Epithelial cell of prostate (primary cell): ENCODE data around the gene ZFYVE1.
"Not testable (repeated sequence)": the region's sequence is repeated elsewhere in the genome, so short reads cannot be mapped to it uniquely, and the experiment has no call there.

Source experiments
- DNase-seq: peaks from one replicate; pipeline ENCODE4 v3.0.0-alpha.2; 2011; ENCODE audit warnings: low read depth, low spot score
- H3K27ac ChIP-seq: fragments of 450-650 bp; 2 replicates; pipeline ENCODE4 v1.5.1; 2017; ENCODE audit warnings: mild to moderate bottlenecking

ZFYVE1 gene, protein sequence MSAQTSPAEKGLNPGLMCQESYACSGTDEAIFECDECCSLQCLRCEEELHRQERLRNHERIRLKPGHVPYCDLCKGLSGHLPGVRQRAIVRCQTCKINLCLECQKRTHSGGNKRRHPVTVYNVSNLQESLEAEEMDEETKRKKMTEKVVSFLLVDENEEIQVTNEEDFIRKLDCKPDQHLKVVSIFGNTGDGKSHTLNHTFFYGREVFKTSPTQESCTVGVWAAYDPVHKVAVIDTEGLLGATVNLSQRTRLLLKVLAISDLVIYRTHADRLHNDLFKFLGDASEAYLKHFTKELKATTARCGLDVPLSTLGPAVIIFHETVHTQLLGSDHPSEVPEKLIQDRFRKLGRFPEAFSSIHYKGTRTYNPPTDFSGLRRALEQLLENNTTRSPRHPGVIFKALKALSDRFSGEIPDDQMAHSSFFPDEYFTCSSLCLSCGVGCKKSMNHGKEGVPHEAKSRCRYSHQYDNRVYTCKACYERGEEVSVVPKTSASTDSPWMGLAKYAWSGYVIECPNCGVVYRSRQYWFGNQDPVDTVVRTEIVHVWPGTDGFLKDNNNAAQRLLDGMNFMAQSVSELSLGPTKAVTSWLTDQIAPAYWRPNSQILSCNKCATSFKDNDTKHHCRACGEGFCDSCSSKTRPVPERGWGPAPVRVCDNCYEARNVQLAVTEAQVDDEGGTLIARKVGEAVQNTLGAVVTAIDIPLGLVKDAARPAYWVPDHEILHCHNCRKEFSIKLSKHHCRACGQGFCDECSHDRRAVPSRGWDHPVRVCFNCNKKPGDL

DNA sequence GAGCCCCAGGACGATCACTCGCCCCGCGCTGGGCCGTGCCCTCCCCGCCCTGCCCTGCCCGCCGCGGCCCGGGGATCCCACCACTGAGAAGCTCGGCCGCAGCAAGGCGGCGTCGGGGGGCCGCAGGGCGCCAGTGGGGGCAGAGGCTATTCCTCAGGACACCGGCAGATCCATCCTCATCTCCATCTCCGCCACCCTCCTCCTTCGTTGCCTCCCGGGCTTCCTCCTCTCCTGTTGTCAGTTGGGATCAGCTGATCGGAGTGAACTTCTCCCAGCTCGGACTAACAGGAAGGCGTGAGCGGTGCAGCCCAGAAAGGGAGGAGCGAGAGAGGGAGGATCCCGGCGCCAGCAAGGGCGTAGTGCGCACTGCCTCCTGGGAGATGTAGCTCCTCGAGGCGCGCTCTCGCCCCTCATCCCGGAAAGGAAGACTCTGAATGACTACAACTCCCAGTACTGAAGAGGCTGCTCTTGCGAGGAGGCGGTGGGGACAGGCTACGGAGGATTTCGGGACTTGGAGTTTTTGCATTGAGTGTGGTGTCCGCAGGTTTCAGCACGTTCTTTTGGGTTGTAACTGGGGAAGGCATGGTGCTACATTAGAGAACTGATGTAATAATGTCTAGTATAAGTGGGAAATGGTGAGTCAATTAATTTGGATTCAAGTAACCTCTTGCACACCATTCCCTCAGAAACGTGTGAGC, at the start of gene ZFYVE1:
Gene ZFYVE1 (minus strand): TSS at position 262 of the 698 bp plus-strand sequence. CDS start 2,598 bp downstream, outside the sequence.
- peak within 1 kb of the TSS; percentile 72 for H3K27ac ChIP-seq
- DNase-seq, result peak; percentile 97

DNA sequence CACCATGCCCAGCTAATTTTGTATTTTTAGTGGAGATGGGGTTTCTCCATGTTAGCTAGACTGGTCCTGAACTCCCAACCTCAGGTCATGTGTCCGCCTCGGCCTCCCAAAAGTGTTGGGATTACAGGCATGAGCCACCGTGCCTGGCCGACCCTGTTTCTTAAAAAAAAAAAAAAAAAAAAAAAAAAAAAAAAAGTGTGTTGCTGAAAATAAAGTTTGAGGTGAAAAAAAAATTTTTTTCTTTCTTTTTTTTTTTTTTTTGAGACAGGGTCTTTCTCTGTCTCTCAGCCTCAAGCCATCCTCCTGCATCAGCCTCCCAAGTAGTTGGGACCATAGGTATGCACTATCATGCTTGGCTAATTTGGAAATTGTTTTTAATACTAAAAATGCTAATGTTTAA, 42.7 kb upstream of the ZFYVE1 start:
- DNase-seq, result no peak
- no peak overlapping the region for H3K27ac ChIP-seq

DNA sequence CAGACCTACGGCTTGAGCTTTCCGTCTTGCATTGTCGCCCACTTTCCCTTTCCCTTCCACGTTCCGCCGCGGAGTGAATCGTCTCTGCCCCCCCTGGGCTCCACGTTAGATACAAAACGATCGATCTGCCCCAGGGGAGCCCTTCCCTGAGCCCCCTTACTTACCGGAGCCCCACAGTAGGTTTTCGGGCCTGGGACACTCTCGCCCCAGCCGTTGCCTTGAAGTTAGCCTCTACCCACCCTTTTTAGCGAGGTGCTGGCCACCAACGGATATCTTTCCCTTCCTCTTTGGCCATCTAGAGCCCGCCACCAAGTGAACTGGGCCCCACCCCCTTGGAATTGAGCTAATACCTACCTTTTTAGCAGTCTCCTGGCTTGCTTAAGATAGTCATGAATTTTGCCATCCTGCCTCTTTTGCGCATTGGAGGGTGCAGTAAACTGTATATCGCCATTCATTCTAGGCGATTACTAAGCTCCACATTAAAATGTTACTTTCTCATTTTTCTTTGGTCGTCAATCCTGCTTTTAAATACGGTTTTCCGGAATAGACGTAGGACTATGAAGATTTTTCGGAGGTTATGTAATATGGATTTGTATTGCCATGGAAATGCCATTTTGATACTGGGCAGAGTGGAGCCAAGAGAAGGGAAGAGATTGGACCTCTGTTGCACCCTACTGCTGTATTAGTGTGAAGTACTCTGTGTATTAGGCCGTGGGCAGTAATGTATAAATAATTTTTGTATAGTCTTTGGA, 32.2 kb upstream of the ZFYVE1 start:
- no peak for DNase-seq
- peak overlapping the region; percentile 89 for H3K27ac ChIP-seq

DNA sequence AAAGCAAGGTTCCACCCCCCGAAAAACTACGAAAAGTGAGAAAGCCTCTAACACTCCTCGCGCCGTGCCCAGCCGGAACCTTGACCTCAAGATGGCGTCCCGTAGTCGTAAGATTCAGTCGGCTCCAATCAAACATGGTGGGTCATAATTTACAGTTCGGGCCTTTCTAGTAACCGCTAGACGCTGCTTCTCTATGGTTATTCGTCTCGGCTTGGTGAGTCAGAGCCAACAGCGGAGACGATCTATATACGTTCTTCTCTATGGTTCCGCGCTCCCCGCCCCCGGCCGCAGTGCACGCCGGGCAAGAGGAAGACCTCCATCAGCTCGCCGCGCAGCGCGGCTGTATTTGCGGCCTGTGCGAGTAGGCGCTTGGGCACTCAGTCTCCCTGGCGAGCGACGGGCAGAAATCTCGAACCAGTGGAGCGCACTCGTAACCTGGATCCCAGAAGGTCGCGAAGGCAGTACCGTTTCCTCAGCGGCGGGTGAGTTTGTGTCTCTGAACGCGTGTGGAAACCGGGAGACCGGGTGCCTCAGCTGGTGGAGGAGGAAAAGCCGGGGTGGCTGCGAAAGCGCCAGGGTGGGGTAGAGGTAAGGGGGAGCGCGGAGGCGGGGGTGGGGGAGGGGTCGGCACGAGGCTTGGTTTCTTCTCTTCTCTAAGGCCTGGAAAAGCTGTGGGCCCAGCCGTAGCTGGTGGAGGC, 31.5 kb upstream of the ZFYVE1 start, which contains the start of gene RBM25:
Gene RBM25 (plus strand): TSS at position 311 of the 698 bp plus-strand sequence. CDS start 13,108 bp downstream, outside the sequence.
- DNase-seq, result peak; percentile 94
- peak within 1 kb of the TSS; percentile 89 for H3K27ac ChIP-seq

DNA sequence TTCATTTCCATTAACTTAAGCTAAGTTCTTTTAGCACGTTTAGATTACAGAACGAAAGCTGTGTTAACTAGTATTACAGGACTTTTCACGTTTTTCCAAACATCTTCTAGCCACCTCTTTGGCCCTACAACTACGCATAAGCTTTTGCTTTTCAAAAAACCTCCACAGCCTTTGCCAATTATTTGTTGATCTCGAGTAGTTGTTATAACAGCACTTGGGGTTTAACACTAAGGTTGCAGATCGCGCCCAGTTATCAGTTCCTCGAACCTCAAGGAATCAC, 31.0 kb upstream of the ZFYVE1 start:
- peak overlapping the region; percentile 89 for H3K27ac ChIP-seq
- DNase-seq, result no peak

DNA sequence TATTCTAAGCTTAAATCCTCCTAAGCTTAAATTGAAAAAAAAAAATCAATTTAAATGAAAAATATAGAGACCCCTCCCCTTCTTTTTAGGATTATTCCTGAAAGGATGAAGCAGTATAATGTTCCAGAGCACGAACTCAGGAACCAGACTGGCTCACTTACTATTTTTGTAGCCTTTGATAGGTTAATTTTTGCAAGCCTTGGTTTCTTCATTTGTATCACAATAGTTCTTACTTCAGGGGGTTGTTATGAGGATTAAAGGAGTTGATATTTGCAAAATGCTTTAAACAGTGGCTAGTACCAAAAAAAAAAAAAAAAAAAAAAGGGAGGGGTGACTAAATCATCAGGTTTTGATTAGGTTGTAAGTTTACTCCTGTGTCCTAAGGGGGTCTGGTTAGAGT, 28.3 kb upstream of the ZFYVE1 start:
- DNase-seq, result no peak

DNA sequence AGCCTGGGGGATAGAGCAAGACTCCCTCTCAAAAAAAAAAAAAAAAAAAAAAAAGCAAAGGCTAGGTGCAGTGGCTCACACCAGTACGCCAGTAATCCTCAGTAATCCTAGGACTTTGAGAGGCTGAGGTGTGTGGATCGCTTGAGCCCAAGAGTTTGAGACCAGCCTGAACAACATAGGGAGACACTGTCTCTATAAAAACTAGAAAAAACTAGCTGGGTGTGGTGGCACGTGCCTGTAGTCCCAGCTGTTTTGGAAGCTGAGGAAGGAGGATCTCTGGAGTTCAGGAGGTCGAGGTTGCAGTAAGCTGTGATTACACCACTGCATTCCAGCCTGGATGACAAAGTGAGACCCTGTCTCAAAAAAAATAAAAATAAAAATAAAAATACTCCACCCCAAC, 22.5 kb upstream of the ZFYVE1 start:
- no peak for DNase-seq
- no peak overlapping the region for H3K27ac ChIP-seq

More for the DNA sequence above, 28.3 kb upstream of the ZFYVE1 start:
- no peak overlapping the region for H3K27ac ChIP-seq

DNA sequence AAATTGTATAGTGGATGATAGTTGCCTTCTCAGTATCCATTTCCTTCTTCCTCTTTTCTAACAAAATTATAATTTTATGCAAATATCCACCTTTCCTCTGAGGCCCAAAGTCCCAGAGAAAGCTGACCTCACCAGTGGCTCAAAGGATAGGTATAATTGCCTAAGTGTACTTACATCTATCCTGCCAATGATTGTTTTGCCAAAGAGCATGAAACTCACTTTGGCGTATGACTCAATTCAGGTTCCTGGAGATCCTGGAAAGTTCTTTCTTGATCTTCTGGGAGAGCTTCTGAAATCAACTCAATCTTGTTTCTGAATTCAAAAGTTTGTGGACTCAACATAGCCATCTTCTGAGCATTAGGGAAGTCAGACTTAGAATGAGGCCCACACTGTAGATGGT, 20.9 kb upstream of the ZFYVE1 start:
- no peak overlapping the region for H3K27ac ChIP-seq
- no peak for DNase-seq

DNA sequence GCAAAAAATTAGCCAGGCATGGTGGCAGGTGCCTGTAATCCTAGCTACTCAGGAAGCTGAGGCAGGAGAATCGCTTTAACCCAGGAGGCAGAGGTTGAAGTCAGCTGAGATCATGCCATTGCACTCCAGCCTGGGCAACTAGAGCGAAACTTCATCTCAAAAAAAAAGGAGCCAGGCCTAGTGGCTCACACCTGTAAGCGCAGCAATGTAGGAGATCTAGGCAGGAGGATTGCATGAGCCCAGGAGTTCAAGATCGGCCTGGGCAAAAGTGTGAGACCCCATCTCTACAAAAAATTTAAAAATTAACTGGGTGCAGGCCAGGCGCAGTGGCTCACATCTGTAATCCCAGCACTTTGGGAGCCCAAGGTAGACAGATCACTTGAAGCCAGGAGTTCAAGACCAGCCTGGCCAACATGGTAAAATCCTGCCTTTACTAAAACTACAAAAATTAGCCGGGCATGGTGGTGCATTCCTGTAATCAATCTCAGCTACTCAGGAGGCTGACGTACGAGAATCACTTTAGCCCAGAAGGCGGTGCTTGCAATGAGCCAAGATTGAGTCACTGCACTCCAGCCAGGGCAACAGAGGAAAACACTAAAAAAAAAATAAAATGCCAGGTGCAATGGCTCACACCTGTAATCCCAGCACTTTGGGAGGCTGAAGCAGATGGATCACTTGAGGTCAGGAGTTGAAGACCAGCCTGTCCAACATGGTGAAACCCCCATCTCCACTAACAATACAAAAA, 10.0 kb upstream of the ZFYVE1 start:
- H3K27ac ChIP-seq, result peak overlapping the region; percentile 13
- peak; percentile 62 for DNase-seq

DNA sequence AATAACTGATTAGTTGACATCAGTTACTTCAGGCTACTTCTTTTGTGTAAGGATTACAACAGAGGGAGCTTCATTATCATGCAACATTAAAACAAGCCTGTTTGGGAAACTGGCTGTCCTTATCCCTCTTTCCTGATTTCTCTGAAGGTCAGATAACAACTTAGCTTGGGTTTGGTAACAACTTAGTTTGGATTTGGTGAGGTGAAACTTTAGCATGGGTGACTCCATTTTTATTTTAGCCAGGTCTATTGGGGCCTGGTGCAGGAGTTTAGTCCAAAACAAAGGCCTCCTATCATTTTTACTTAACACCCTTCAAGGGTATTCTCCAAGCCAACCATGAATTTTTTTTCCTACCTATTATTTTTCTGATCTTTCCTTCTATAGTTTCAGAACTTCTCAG, 1.1 kb upstream of the ZFYVE1 start:
- H3K27ac ChIP-seq, result peak overlapping the region; percentile 72
- DNase-seq, result no peak

DNA sequence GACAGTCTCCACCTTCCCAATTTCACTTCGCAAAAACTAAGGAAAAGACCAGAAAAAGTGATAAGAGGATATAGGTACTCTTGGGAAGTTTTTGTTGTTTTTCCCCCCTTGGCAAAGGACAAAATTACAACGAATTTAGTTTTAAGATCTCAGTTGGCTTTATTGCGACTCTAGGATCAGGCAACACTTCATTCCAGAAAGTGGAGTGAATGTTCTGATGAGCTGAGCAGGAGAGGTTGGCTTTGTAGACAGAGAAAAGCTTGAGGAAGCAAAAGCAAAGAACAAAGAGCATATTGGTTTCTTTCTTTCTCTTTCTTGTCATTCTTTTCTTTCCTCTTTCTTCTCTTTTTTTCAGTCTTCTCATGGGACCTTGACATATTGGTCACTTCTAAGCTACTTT, 640 bp upstream of the ZFYVE1 start:
- H3K27ac ChIP-seq, result peak overlapping the region; percentile 72
- DNase-seq, result no peak

DNA sequence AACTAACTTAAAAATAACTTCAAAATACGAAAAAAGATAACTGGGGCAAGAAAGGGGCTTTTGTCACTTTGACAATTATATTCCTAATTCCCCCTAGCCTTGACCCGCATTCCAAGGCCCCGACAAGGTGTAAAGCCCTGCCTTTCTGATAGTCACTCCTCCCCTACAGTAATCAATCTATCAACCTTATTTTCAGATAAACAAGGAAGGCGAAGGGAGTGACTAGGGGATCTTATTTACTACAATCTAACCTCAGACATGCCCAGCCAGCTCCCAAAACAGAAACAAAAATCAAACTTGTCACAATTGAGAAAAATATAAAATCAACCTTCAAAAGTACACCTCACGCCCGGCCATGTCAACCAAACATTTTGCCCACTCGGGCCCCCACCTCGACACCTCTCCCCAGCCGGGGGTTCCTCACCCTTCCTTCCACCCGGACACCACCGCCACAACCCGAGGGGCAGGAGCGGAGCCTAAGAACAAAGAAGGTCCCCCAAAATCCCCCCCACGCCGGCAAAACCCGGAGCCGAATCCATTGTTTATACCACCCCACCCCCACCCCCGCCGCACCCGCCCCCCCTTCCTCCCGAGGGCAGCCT, 562 bp downstream of the ZFYVE1 start:
- no peak for DNase-seq
- peak overlapping the region; percentile 72 for H3K27ac ChIP-seq

DNA sequence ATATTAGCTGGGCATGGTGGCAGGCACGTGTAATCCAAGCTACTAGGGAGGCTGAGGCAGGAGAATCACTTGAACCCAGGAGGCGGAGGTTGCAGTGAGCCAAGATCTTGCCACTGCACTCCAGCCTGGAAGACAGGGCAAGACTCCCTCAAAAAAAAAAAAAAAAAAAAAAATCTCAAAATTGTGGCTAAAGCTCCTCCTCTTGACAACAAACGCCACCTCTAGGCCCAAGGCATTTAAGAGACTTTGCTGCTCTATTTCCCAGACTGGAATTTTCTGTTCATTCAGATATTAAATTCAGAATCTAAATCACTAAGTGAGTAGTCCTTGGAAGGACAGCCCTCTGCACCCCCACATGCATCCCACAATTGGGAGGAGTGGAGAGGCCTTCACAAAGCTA, 1.4 kb downstream of the ZFYVE1 start:
- peak overlapping the region; percentile 72 for H3K27ac ChIP-seq
- no peak for DNase-seq

DNA sequence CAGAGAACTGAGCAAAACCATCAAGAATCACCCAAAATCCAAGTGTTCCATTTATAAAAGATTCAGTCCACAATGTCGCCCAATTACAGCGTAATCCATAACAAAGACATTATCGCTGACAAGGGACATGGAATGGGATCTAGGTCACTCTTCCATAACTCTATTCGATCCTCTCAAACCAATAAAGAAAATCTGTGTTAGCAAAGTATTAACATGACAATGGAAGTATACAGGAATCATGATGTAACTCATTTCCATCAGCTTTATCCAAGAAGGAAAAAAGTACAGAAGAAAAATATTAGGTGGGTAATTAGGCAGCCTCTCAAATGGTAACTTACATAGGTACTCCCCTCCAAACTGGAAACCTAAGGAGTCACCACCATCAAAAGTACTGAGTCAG, 4.9 kb downstream of the ZFYVE1 start:
- H3K27ac ChIP-seq, result no peak overlapping the region
- no peak for DNase-seq

DNA sequence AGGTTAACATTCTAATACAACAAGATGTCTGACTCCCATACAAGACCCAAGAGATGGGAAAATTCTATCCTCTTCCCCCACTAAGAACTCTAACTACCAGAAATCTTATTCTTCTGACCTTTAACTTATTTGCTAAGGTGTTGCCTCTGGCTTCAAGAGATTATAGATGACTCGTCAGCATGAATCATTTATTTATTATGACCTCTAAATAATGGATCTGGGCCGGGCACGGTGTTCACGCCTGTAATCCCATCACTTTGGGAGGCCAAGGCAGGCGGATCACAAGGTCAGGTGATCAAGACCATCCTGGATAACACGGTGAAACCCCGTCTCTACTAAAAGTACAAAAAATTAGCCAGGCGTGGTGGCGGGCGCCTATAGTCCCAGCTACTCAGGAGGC, 10.9 kb downstream of the ZFYVE1 start:
- DNase-seq, result not testable (repeated sequence)

DNA sequence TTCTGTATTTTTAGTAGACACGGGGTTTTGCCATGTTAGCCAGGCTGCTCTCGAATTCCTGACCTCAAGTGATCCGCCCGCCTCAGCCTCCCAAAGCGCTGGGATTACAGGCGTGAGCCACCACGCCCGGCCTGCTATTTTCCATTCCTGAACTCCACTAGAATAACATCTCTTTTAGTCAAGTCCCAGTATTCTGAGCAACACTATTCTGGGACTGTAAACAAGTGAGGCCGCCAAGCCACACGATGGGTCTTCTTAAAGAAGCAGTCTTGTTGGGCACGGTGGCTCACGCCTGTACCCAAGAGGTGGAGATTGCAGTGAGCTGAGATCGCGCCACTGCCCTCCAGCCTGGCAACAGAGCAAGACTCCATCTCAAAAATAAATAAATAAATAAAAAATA, 11.4 kb downstream of the ZFYVE1 start:
- DNase-seq, H3K27ac ChIP-seq: not testable (repeated sequence)

More for the DNA sequence above, 10.9 kb downstream of the ZFYVE1 start:
- H3K27ac ChIP-seq, result not testable (repeated sequence)

DNA sequence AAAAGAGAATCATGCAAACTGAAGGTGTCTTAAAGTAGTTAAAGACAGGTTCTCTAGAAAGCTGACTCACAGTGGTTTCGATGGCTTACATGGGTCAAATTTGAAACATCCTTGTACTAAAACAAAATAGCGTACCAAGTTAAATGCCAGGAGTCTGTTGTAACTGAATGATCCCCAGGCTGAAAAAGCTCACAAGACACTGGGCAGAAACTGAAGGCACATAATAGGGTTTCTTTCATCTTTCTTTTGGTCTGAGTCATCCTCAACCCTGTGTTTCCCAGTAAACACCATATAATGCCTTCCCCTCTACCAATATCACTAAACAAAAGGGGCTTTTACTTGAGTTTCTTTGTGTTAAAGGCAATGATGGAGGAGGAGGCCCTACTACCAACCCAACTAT, 12.8 kb downstream of the ZFYVE1 start:
- no peak for DNase-seq
- H3K27ac ChIP-seq, result peak overlapping the region; percentile 41

DNA sequence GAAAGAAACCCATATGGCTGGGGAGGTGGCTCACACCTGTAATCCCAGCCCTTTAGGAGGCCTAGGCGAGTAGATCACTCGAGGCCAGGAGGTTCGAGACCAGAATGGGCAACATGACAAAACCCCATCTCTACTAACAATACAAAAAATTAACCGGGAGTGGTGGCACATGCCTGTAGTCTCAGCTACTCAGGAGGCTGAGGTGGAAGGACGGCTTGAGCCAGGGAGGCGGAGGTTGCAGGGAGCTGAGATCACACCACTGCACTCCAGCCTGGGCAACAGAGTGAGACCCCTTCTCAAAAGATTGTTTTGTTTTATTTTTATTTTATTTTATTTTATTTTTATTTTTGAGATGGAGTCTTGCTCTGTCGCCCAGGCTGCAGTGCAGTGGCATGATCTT, 15.7 kb downstream of the ZFYVE1 start:
- not testable (repeated sequence) for DNase-seq, H3K27ac ChIP-seq
